Measurements from ENCODE around the gene MRPL24.

Gene MRPL24

GRCh38 chr1:156725683-156726280, 15.1 kb downstream of the MRPL24 start:
- DNase-seq (ENCODE audit: low read depth) = peak; percentile 70
- peak overlapping the region; percentile 91 for H3K4me3 ChIP-seq (ENCODE audit: control insufficient read depth, low read depth, low read length)
- peak; percentile 97 for TF ChIP-seq CTCF (IDR thresholded peaks at IDR 0.05; ENCODE audit: control insufficient read depth, insufficient read depth, low read depth, low read length, missing control alignments)

DNA sequence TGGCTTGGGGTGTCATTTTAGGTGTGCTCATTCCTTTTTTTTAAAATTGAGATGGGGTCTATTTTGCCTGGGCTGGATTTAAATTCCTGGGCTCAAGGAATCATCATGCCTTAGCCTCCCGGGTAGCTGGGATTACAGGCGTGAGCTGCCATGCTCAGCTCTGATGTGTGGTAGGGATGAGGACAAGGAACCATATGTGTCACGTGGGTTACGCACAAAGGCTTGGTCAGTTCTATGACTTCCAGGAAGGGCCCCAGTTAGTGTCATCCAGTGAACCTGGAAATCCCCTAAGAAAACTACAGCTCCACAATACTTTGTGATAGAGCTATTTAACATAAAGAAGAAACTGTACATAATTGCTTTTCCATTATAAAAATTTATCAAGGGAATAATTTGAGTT, 19.4 kb downstream of the MRPL24 start:
- H3K4me3 ChIP-seq (ENCODE audit: control insufficient read depth, low read depth, low read length) = no peak overlapping the region
- no peak for DNase-seq (ENCODE audit: low read depth)
- no peak for TF ChIP-seq CTCF (IDR thresholded peaks at IDR 0.05; ENCODE audit: control insufficient read depth, insufficient read depth, low read depth, low read length, missing control alignments)

- no peak overlapping the region for H3K4me3 ChIP-seq (ENCODE audit: control insufficient read depth, low read depth, low read length)
- DNase-seq (ENCODE audit: low read depth) = no peak
- TF ChIP-seq CTCF (IDR thresholded peaks at IDR 0.05; ENCODE audit: control insufficient read depth, insufficient read depth, low read depth, low read length, missing control alignments) = no peak
Observed at GRCh38 chr1:156721131-156721530, 19.8 kb downstream of the MRPL24 start.

GRCh38 chr1:156717351-156717750, 23.5 kb downstream of the MRPL24 start:
- no peak for TF ChIP-seq CTCF (IDR thresholded peaks at IDR 0.05; ENCODE audit: control insufficient read depth, insufficient read depth, low read depth, low read length, missing control alignments)
- H3K4me3 ChIP-seq (ENCODE audit: control insufficient read depth, low read depth, low read length) = no peak overlapping the region
- no peak for DNase-seq (ENCODE audit: low read depth)

DNA sequence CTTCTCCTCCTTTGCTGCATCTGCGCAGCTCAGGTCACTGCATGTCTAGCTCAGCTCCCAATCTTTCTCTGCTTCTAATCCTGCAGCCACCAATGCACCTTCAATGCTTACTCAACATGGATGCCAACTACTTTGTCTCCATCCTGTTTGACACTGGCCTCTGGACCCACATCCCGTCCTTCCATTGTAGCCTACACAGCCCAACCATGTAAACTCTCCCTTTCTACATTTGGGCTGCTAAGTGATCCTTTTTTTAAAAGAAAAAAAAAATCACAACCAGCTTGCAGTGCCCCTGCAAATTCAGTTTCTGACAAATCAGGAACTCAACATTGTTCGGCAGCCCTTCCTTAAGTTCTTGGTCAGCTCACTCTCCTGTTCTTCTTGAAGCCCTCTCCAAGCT, 26.1 kb downstream of the MRPL24 start:
- no peak for DNase-seq (ENCODE audit: low read depth)
- TF ChIP-seq CTCF (IDR thresholded peaks at IDR 0.05; ENCODE audit: control insufficient read depth, insufficient read depth, low read depth, low read length, missing control alignments) = no peak
- H3K4me3 ChIP-seq (ENCODE audit: control insufficient read depth, low read depth, low read length) = no peak overlapping the region

DNA sequence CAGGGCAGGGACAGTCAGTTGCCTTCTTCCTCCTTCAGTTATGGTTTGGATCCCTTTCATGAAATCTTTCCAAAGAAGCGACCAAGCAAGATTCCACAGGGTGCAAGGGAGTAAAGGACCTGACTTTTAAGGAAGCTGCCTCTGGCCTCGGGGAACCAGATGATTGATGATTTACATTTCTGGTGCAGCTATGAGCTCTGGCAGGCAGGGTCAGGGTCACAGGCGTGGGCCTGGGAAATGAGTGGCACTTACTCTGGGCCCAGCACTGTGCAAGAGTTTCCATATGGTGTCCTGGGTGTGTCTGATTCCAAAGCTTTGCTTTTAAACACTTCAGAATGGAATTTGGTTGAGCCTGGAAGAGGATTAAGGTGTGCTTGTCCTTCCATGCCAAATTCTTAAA, 28.3 kb downstream of the MRPL24 start:
- no peak for DNase-seq (ENCODE audit: low read depth)
- no peak for TF ChIP-seq CTCF (IDR thresholded peaks at IDR 0.05; ENCODE audit: control insufficient read depth, insufficient read depth, low read depth, low read length, missing control alignments)
- H3K4me3 ChIP-seq (ENCODE audit: control insufficient read depth, low read depth, low read length) = no peak overlapping the region
